Measurements from ENCODE around the gene S100P.
A peak's percentile ranks its signal among the peaks of the same experiment; 100 is the strongest.

S100P gene

GRCh38 chr4:6673660-6674499 lies 19.8 kb upstream of the S100P start:
- DNase-seq: peak; percentile 82

DNA sequence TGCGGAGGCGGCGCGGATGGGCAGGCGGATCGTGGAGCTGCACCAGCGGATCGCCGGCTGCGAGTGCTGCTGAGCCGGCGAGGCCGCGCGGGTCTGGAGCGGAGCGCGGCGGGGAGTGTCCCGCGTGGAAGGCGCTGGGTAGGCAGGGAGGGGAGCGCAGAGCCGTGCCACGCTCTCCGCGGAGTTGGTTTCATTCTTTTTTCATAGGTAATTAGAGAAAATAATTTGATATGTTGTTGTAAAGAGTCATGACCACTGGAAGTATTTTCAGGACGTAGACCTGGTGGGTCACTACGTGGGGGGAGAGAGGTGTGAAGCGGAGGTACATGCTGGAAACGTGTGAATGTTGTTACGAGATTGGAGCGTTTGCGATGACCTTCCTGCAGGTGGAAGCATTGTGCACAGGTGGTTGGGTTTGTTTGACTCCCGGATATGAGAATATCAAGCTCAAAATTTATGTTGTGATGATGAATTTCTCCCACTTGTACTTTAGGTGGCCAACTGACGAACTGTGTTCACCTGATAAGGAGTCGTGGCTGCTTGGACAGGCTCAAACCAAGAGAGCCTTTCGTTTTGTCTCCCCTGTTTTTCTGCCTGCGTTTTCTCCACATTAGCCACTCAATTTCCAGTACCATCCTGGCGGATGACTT lies 19.1 kb upstream of the S100P start:
- DNase-seq: peak; percentile 28

DNA sequence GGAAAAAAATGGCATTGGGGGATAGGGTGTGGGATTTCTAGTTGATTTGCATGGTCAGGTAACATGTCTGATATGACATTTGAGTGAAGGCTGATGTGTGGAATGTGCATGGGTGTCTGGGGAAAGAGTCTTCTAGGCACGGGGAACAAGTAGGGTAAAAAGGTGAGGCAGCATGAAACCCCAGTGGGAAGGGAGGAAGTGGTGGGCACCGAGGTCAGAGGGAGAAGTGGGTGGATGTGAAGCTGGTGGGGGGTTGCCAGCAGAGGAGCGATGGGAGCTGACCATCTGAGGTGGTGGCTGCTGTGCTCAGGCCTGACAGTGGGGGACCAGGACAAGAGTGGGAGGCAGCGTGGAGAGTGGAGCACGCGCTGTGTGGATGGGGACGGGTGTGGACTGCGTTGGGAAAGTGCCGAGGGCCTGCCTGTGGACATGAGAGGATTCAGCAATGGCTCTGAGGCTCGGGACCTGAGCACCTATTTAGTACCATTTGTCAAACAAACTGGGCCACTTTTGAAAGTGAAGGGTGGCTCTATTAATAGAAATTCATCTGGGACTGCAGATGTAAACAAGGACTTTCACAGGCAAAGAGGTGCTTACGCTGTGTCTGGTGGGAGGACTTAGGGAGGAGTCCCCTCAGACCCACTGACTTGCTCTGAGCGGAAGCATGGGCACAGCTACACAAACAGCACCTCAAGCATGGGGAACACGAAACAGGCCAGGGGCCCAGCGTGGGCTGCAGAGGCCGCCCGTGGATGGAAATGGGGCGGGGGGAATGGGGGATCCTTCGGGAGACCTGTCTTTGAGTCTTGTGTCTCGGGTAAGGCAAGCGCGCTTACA lies 16.7 kb upstream of the S100P start:
- DNase-seq: no peak

DNA sequence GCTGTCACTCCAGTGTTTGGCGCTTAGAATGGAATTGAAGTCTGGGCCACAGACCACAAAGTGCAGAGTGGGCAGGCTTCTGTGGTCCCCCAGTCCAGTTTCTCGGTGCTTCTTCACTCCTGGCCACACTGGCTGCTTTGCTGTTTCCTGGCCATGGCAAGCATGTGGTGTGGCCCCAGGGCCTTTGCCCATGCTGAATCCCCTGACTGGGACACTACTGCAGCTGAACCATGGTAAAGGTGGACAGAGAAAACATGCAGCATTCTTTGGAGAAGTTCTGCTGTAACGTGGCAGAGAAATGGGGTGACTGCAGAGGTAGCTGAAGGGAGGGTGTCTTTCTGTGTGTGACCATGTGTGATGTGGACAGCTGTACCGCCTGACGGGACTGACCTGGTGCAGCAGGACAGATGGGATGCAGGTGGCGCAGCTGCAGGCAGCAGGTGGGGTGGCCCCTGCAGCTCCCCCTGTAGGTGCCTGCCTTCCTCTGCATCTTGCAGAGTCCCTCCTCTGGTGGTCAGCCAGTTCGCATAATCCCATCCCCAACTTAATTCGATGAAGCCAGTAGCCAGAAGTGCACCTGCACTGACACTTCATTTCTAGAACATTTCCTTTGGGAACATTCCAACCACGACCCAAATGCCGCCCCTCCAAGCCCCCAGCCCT lies 13.2 kb upstream of the S100P start:
- DNase-seq: no peak

DNA sequence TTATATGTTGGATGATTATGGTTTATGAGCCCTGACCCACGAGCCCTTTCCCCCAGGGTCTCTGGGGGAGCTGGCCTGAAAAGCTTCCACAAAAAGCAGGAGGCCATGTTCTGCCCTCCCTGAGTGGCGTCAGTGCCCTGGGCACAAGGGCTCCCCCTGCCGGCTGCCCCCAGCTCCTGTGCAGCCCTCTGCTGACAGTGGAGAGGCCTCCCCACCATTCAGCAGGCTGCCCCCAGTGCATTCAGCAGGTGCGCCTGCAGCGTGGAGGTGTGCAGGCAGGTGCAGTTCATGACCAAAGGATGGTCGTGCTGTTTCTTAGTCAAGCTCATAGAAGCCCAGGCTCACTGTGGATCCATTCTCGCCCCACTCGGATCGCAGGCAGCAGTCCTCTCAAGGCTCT lies 12.5 kb upstream of the S100P start:
- no peak for DNase-seq

DNA sequence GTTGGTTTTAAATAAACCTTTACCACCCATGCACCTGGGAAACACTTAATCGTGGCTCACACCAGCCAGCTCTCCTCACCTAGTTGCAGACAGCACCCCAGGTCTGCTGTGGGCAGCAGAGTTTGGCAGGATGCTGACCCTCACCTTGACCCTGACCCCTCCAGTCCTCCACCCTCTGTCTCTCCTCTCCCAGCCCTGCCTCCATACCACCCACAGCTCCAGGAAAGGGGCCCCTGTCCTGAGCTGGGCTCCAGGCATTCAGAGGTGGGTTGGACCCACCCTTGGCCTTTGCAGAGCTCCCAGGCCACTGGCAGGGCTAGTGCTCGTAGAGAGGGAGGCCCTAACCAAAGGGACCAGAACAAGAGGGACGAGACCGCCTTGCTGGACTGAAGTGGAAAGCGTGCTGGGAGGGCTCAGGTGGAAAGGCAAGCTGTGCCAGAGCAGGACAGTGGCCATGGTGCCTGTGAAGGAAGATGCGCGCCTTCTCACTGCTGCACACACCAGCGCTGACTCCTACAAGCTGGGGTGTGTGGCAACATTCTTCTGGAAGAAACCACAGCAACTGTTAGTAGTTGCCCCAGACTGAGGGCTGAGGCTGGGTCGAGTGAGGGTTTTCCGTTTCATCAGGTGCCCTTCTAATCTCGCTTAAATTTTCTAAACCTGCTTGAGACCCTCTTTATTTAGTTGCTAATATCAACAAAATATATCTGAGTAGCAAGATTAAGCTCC lies 10.7 kb upstream of the S100P start:
- no peak for DNase-seq

GRCh38 chr4:6684656-6685055 lies 9.0 kb upstream of the S100P start:
- DNase-seq: no peak

DNA sequence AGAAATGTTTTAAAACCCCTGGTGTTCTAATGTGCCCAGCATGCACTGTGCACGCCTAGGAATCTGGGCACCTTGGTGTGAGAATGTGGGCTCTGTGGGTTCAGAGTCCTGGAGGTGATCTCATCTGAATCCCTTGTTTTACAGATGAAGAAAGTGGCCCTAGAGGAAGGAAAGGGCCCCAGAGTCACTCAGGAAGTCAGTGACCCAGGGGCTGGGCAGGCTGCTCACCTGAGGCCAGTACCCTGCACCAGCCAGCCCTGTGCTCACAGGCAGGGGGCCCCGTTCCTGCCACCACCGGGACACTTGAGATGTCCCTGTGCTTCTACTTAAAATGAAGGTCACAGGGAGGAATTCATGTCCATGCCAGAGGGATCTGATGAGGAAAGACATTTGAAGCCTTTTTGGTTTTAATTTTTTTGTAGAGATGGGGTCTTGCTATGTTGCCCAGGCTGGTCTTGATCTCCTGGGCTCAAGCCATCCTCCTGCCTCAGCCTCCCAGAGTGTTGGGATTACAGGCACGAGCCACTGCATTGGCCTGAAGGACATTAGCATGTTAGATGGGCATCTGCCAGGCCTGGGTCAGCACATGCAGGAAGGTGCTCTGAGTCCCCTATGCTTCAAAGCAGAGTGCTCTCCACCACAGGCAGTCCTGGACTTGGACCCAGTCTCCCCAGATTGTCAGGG lies 7.4 kb upstream of the S100P start:
- no peak for DNase-seq

DNA sequence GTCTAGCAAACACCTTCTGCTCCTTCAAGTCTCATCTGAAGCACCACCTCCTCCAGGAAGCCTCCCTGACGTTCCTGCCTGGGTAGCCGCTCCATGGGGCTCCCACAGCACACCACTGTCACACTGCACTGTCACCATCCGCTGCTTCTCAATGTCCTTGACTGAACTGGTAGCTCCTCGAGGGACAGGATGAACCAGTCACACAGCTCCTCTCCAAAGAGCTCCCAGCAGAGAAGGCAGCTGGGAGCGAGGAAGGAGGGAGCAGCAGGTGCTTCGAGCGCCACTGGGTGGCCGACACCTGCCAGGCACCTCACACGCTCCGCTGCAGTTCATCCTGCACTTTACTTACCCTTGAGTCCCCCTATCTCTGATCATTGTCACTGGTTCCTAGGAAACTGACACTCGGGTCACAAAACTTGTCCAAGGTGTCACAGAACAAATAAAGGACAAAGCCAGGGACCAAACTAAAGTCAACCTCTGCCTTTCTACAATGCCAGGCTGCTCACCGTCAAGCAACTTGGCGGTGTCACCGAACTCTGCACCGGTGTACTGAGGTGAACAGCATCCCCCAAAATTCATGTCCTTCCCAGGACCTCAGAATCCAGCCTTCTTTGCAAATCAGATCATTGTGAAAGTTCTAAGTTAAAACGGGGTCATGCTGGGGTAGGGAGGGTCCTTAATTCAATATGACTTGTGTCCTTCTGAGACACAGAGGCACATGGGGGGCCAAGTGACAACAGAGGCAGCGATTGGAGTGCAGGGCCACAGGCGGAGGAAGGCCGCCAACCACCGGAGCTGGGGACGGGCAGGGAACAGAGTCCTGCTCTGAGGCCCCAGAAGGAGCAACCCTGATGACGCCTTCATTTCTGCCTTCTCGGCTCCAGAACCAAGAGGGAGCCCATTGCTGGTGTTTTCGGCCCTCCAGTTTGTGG lies 5.5 kb upstream of the S100P start:
- no peak for DNase-seq

DNA sequence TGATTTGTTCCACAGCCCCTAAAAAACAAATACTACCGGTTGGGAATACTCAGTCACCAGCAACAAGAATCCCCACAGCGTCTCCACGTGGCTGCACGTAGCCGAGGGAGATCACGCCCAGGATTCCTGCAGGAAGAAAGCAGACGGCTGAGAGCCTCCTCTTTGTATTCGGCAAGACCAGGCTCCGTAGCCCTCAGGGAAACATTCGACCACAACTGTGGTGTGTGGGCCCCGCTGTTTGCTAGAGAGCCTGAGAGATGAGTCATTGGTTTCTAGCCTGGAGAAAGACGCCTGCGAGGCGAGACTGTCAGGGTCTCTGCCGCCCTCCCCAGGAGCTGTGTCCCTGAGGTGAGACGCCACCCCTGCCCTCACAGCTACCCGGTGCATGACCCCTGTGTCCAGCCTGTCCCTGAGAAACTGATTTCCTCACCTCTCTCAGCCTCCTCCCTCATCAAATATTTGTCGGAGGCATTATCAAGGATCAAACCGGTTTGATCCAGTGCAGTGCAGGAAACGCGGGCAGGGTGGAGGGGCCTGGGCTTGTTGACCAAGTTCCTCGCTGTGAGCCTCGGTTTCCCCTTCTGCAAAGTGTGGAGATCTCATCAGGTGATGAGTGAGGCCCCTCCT lies 4.7 kb upstream of the S100P start:
- no peak for DNase-seq

GRCh38 chr4:6689506-6689960 lies 4.1 kb upstream of the S100P start:
- no peak for DNase-seq

DNA sequence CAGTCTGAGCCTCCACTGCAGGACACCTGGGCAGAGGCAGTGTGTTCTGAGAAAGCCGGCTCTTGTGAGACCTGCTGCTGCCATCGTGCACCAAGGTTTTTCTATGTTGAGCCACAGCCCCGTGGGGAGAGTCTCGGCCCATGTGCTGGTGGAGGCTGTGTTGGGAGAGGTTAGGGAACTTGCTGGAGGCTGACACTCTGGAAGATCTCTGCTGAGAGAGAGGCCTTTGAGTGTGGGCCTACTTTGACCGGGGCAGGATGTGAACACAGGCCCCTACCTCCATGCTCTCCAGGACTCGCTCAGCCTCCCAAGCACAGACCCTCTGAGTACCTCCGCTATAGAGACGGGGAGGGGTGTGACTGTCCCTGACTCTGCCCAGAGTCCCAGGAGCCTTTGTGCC lies 1.3 kb upstream of the S100P start:
- DNase-seq: no peak

DNA sequence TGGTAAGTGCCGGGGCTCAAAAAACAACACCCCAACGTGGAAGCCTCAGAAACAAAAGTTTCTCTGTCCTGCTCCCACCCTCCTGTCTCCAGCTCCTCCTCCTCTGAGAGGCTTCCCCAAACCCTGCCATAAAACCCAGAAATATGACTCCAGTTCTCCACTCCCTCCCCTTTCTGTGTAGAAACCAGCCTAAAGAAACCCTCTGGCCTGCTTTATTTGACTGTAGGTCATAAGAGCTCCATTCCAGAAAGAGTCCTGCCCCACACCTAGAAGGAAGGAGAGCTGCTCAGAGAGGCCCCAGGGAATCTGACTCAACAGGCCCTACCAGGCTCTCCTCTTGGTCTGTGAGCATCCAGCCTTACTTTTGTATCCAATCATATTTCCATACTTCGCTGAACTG lies 872 bp upstream of the S100P start:
- no peak for DNase-seq

DNA sequence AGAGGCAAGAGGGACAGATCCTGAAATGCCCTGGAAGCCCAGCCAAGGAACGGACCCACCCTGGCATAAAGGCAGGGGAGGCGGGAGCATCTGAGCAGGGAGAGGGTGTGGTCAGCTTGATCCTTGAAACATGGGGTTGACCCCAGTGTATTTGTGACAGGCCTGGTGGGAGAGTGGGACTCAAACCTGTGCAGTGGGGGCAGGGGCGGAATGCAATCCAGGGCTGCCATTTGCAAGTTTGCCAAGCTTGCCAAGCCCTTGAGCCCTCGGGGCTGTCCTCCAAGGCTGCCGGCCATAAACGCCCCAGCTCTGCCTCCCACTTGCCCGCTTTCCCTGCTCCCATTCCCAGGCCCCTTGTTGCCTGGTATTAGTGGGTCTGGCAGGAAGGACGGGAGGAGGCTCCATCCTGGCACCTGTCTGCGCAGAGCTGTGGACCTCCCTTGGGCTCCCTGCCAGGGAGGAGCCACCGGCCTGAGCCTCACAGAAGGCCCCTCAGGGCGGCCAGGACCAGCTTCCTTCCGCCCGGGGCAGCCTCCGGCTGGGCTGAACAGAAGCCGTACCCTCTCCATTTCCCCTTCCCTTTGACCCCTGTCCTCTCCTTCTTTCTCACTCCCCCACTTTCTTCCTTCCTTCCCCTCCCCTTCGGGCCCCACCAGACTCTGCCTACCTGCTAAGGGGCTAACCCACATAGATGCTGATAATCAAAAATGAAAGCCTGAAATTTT lies 661 bp downstream of the S100P start:
- DNase-seq: no peak

- DNase-seq: no peak
Measured at GRCh38 chr4:6695660-6696610, 2.3 kb downstream of the S100P start.

DNA sequence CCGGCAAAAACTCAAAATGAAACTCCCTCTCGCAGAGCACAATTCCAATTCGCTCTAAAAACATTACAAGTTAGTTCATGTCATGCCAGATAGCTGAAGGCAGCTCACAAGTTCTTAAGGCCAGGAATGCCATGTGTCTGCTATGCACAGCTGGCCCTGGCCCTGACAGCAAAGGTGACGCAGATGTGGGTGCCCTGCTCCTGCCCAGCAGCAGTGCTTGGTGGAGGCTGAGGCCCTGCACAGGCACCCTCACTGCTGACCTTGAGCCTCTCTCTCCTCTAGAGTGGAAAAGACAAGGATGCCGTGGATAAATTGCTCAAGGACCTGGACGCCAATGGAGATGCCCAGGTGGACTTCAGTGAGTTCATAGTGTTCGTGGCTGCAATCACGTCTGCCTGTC lies 2.9 kb downstream of the S100P start:
- DNase-seq: no peak

DNA sequence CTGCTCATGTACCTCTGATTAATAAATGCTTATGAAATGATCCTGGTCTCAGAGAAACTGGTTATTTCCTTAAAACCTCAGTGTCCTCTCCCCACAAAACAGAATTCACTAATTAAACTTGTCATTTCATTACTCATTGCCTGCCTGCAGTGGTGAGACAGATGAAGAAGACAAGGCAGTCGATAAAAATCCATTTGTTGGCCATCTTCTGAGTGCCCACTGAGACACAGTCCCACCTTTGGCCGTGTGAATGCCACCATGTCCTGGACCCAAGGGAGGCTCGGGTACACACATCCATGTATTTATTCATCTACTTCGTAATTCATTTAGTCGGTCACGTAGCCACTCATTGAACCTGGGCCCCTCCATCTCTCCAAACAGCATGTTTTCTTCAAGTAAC lies 3.5 kb downstream of the S100P start:
- DNase-seq: no peak

GRCh38 chr4:6699388-6699787 lies 5.7 kb downstream of the S100P start:
- DNase-seq: no peak

All from NCI-H1105 (cell line).